GM19238 (cell line): ENCODE data around the gene BTG3.

Experiments used
- DNase-seq: peaks from one replicate; pipeline ENCODE4 v3.0.0; 2011; ENCODE audit warnings: low spot score; ENCODE audit not compliant: insufficient read length

BTG3 gene

GRCh38 chr21:17612565-17613241 is at the start of gene BTG3:
TSS of gene BTG3 (minus strand) at chr21:17612901. CDS start at chr21:17609144, 3,757 bp downstream.
- peak; percentile 80 for DNase-seq

- DNase-seq: no peak
These were observed 48.2 kb upstream of the BTG3 start for GRCh38 chr21:17660862-17661261.

GRCh38 chr21:17660452-17660851 is 47.8 kb upstream of the BTG3 start:
- no peak for DNase-seq

- DNase-seq: no peak
These were observed 46.2 kb upstream of the BTG3 start for GRCh38 chr21:17658931-17659330.

- DNase-seq: no peak
These were observed 38.8 kb upstream of the BTG3 start for GRCh38 chr21:17651526-17651925.

GRCh38 chr21:17650292-17650691 is 37.6 kb upstream of the BTG3 start:
- DNase-seq: no peak

DNA sequence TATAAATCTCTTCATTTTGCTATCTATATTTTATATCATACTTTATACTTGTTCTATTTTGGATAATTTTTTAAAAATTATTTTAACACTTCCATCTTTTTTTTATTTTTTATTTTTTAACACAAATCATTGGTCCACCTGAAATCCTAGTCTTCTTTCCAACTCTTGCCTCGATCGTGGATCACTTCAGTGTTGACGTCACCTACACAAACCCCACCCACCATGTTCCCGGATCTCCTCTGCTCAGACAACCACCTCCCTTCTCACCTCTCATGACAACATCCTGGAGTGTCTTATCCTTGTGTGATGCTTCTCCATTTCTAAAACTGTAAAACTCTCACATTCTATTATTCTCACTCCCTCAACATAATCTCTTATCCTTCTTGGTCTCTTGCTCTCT is 34.1 kb upstream of the BTG3 start:
- DNase-seq: no peak

GRCh38 chr21:17644186-17644585 is 31.5 kb upstream of the BTG3 start:
- no peak for DNase-seq

- DNase-seq: no peak
These were observed 28.1 kb upstream of the BTG3 start for GRCh38 chr21:17640821-17641220.

DNA sequence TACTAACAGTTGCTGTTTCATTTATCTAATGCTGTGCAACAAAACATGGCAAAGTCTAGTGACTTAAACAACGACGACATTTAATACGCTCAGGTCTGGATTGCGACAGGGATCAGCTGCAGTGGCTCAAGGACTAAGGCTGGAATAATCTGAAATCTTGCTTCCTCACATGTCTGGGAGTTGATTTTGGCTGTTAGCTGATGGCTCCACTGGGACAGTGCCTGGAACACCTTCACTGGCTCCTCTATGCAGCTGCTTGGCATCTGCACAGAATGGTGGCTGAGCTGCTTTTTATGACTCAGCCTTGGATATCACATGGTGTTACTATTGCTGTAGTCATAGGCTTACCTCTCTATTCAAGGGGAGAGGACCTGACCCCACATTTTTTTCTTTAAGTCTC is 24.0 kb upstream of the BTG3 start:
- no peak for DNase-seq

GRCh38 chr21:17631195-17631594 is 18.5 kb upstream of the BTG3 start:
- no peak for DNase-seq

- no peak for DNase-seq
These were observed 9.3 kb upstream of the BTG3 start for GRCh38 chr21:17622018-17622417.

DNA sequence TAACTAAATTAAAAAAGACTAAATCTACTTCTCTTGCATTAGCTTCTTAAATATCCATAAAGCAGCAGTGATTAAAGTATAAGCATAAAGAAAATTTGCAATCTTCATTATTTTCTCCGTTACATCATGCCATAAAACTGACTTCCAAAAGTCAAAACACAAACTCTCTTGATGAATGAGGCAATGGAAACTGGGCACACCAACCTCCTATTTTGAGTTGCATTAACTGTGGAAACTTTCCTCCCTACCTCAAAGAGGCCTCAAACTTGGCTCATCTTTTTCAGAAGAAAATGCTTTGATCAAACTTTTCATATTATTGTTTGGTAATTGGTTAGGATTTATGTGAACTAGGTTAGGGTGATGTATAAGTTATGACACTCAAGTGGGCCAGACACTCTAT is 4.1 kb upstream of the BTG3 start:
- DNase-seq: no peak

GRCh38 chr21:17613242-17613676 is 558 bp upstream of the BTG3 start:
- DNase-seq: no peak

DNA sequence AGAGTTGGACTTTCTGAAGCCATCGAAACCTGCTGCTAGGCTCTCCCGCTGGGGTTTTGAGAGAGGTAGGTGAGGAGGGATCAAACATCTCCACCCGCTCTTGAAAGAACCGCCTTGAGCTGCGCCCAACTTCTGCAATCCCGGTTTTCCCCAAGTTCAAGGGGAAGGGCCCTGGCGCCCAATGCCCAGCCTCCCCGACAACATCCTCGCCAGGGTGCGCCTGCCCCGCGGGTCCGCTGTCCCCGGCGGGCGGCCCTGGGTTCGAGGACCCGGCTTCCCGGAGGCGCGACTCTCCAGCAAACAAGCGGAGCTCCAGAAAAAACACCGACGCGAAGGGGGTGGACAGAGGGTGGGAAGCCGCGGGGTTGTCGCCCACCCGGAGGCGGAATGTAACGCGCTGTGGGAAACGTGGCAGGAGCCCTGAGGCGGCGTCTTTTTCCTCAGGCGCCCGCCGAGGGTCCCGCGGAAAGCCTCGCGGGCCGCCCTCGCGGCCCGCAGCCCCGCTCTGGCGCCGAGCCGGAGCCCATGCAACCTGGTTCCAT is 607 bp downstream of the BTG3 start:
- peak; percentile 16 for DNase-seq

- peak; percentile 46 for DNase-seq
These were observed 1.2 kb downstream of the BTG3 start for GRCh38 chr21:17611414-17612022.

DNA sequence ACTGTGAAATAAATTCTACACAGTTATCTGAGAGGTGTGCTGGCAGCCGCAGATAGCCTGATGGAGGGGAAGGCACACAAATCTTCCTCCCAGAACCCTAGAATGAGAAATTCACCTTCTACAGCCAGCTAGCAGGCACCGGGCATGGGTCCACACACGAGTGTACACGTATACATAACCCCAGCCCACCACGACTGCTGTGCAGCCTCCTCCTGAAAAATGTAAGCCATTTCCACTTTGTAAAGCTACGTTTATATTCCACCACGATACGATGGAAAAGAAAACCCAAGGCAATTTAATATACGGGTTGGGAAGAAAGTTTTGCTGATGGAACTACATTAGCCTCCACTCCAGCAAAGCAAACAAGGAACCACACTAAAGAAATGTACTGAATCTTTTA is 1.8 kb downstream of the BTG3 start:
- no peak for DNase-seq

GRCh38 chr21:17609681-17610080 is 3.0 kb downstream of the BTG3 start:
- no peak for DNase-seq

DNA sequence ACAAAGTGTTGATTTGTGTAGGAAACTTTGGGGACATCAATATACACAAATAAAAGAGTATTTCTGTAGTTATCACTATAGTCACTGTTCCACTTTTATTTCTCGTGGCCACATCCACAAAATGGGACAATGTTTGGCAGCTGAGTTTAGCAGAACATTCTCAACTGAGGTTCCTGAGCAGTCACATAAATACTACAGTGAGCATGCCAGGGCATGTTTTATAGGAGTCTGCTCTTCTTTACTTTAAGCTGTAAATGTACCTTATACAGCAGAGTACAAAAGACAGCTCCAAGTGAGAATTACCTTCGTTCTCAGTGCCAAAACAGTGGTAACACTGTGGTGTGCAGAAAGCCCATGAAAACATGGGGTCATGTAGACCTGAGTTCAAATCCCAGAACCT is 5.0 kb downstream of the BTG3 start:
- DNase-seq: no peak

DNA sequence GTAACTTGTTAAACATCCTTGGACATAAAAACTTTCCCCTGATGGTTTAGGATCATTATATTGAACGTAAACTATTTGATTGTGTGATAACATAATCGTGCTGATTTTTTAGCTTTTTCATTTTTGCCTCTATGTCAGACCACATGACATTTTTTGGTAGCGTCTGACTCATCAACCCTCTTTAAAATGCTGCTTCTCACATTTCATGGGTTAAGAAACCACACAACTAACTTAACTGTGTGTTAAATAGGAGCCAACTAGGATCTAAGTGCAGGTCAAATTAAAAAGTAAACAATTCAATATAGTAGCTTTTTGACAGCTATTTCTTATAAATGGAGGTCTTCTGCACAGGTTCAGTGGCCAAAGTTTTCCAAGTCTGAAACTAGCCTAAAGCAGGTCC is 9.8 kb downstream of the BTG3 start:
- no peak for DNase-seq

- no peak for DNase-seq
These were observed 14.3 kb downstream of the BTG3 start for GRCh38 chr21:17598437-17598836.

DNA sequence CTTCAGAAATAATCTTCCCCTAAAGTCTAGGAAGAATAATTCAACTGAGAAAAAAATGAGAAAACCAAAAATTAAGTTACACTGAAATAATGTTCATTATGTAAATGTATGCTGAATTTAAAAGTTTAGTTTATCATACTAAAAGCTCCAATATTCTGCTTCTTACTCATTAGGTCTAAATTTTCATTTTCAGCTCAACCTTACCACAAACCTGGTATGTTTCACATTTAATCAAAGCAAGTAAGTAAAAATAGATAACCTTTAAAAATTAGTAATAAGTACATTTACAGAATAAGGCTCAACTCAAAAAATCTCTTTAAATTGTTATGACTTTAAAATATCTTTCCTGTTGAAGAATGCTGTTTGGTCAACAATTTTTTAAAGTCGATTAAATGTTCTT is 15.0 kb downstream of the BTG3 start:
- DNase-seq: no peak

DNA sequence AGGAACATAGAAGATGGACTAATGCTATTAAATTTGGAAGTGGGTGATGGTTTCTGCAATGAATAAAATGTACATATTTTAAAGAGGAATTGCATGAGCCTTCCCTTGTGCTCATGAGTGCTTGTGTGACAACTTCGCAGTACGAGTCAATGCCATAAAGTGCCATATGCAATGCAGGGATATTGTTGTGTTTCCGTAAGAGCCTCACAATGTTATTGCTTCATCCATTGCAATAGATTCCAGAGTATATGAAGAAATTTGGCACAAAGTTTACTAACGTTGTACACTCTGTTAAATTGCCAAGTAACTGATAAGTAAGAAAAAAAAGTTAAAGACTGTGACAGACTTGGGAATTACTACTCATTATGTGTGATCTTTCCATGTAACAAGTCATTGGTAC is 22.3 kb downstream of the BTG3 start:
- no peak for DNase-seq
